Vagina (tissue), 2 donors: ENCODE data around the gene NEDD4L. TPM values are rescaled to one million over a fixed set of nuclear protein-coding genes. Genes with fewer than 3 reads are reported as not detected.
A peak's percentile ranks its signal among the peaks of the same experiment; 100 is the strongest.

Source experiments
- DNase-seq, 2 donors: peaks; one replicate each; pipeline ENCODE4 v3.0.0-alpha.2; 2017; ENCODE audit errors: extremely low spot score in 2 of 2
- H3K27ac ChIP-seq: fragments of 200-600 bp; sonication (generic); one replicate; pipeline ENCODE4 v1.5.1; 2019
- H3K27me3 ChIP-seq: fragments of 200-600 bp; sonication (generic); one replicate; pipeline ENCODE4 v1.5.1; 2019
- H3K36me3 ChIP-seq, 2 donors: fragments of 200-600 bp; sonication (generic); one replicate each; pipeline ENCODE4 v1.5.1; 2017 to 2019
- H3K4me1 ChIP-seq: fragments of 200-600 bp; sonication (generic); one replicate; pipeline ENCODE4 v1.5.1; 2019
- H3K4me3 ChIP-seq, 2 donors: fragments of 200-600 bp; sonication (generic); 1 replicate in 1 of 2; 2 replicates in 1 of 2; pipeline ENCODE4 v1.5.1; 2016 to 2019
- H3K9me3 ChIP-seq: fragments of 200-600 bp; sonication (generic); one replicate; pipeline ENCODE4 v1.5.1; 2019
- CTCF ChIP-seq, 3 experiments: fragments of 450-650 bp in 2 of 3; fragments of 200-600 bp in 1 of 3; sonication (generic) in 1 of 3; IDR thresholded peaks; one replicate each; pipeline ENCODE4 v1.5.1; 2017 to 2019; ENCODE audit warnings: antibody characterized with exemption in 3 of 3, mild to moderate bottlenecking in 2 of 3, moderate library complexity in 2 of 3
- POLR2A ChIP-seq, 2 donors: fragments of 450-650 bp; IDR thresholded peaks; one replicate each; pipeline ENCODE4 v1.6.1; 2017; ENCODE audit warnings: antibody characterized with exemption in 2 of 2, mild to moderate bottlenecking in 2 of 2, moderate library complexity in 2 of 2
- POLR2AphosphoS5 ChIP-seq, 2 donors: sonication (generic); formaldehyde crosslinking; IDR thresholded peaks; one replicate each; pipeline ENCODE4 v1.9.0; 2017; ENCODE audit warnings: antibody characterized with exemption in 2 of 2, mild to moderate bottlenecking in 2 of 2, low read depth in 1 of 2; ENCODE audit not compliant: insufficient read depth in 1 of 2
- intact Hi-C: fragments of 100-400 bp; cut with DNase I; formaldehyde crosslinking; loops from one replicate; pipeline ENCODE4 v1.15.1; 2023
- microRNA counts, 2 donors: library from miRNA; unstranded; fragments of <30 nt; microRNA quantifications; one replicate each; lab custom pipeline; 2016 to 2017
- microRNA-seq: library from miRNA; unstranded; fragments of <30 nt; microRNA quantifications from one replicate; pipeline ENCODE4, GENCODE V29; 2017; ENCODE audit warnings: borderline number of aligned reads, borderline replicate concordance
- small RNA-seq: library from RNA; depleted of rRNA; stranded (forward); fragments of <200 nt; gene quantifications from one replicate; pipeline ENCODE3, GENCODE V24; 2016
- total RNA-seq: library from RNA; depleted of rRNA; stranded (reverse); fragments of >200 nt; gene quantifications from one replicate; pipeline ENCODE4 v1.2.3, GENCODE V29; 2016

The NEDD4L gene
- total RNA-seq, 1 donor from 2014 or later, result 42.2 TPM

- no peak for DNase-seq
- no peaks in the 10 kb centered on the region for H3K27me3 ChIP-seq
- peaks cover 24% of the 10 kb centered on the region for H3K4me1 ChIP-seq
- no peaks in the 10 kb centered on the region for H3K36me3 ChIP-seq
- TF ChIP-seq POLR2AphosphoS5 (IDR thresholded peaks at IDR 0.05; ENCODE audit: insufficient read depth in 1 of 2, low read depth in 1 of 2) (no peak), CTCF (IDR thresholded peaks at IDR 0.05) (no peak), POLR2A (IDR thresholded peaks at IDR 0.05) (no peak)
- no peak overlapping the region for H3K4me3 ChIP-seq
- no peaks in the 10 kb centered on the region for H3K9me3 ChIP-seq
- peak overlapping the region; percentile 33 for H3K27ac ChIP-seq
- intact Hi-C loops, result no loop called here
Measured at GRCh38 chr18:58446391-58447060, 402.5 kb downstream of the NEDD4L start.

GRCh38 chr18:58447402-58448095 lies 403.5 kb downstream of the NEDD4L start:
- Histone ChIP-seq H3K27ac (peak overlapping the region; percentile 33), H3K36me3 (no peaks in the 10 kb centered on the region), H3K4me1 (peaks cover 24% of the 10 kb centered on the region), H3K4me3 (no peak overlapping the region), H3K27me3 (no peaks in the 10 kb centered on the region), H3K9me3 (no peaks in the 10 kb centered on the region)
- TF ChIP-seq POLR2A (IDR thresholded peaks at IDR 0.05) (no peak), POLR2AphosphoS5 (IDR thresholded peaks at IDR 0.05; ENCODE audit: insufficient read depth in 1 of 2, low read depth in 1 of 2) (no peak), CTCF (IDR thresholded peaks at IDR 0.05) (no peak)
- DNase-seq, result no peak
- intact Hi-C loops, result no loop called here

- Histone ChIP-seq H3K9me3 (no peaks in the 10 kb centered on the region), H3K27me3 (no peaks in the 10 kb centered on the region), H3K27ac (no peak overlapping the region), H3K4me1 (peaks cover 24% of the 10 kb centered on the region), H3K4me3 (no peak overlapping the region), H3K36me3 (no peaks in the 10 kb centered on the region)
- DNase-seq, result no peak
- intact Hi-C loops, result no loop called here
- TF ChIP-seq CTCF (IDR thresholded peaks at IDR 0.05), result no peak
- TF ChIP-seq POLR2AphosphoS5 (IDR thresholded peaks at IDR 0.05; ENCODE audit: insufficient read depth in 1 of 2, low read depth in 1 of 2), result no peak
- TF ChIP-seq POLR2A (IDR thresholded peaks at IDR 0.05), result no peak
Measured at GRCh38 chr18:58449464-58449863, 405.4 kb downstream of the NEDD4L start.

MicroRNAs within 50 kb of the gene (microRNA counts, 767-probe panel; counts per million panel counts)
- 238 to 261 counts per million in 2 donors for microRNA hsa-miR-122-5p (lab: Ali Mortazavi, UCI)

Small RNA genes within 50 kb of the gene (microRNA-seq; reads per million reads assigned to microRNA genes)
- gene MIR3591, result not detected

Small RNA genes within 50 kb of the gene (small RNA-seq; reads per million reads assigned to genes)
- gene HMGN1P30 (not detected), gene MIR3591 (not detected)

Other genes starting within 250 kb of the NEDD4L start
- gene ATP8B1, start 240.9 kb upstream of the NEDD4L start, total RNA-seq, result 41.5 TPM